SU-DHL-6 (cell line): ENCODE results near the gene TMEM52B.

Experiments
- H2AFZ ChIP-seq: fragments of 200-600 bp; sonication (generic); 2 replicates; pipeline ENCODE4 v1.6.1; 2014; ENCODE audit warnings: low read depth, mild to moderate bottlenecking, moderate library complexity, mixed read lengths, antibody characterized with exemption, low read length; ENCODE audit not compliant: severe bottlenecking
- H3F3A ChIP-seq: fragments of 200-600 bp; shearing (Covaris generic); 2 replicates; pipeline ENCODE4 v1.6.0; 2016; ENCODE audit warnings: antibody characterized with exemption, mild to moderate bottlenecking; ENCODE audit not compliant: insufficient read depth
- H3K27ac ChIP-seq: fragments of 200-600 bp; sonication (generic); 2 replicates; pipeline ENCODE4 v1.5.1; 2016; ENCODE audit warnings: low read depth, mild to moderate bottlenecking, low read length, moderate library complexity, mixed read lengths
- H3K27me3 ChIP-seq: fragments of 200-600 bp; sonication (generic), shearing (Covaris generic); 2 replicates; pipeline ENCODE4 v1.6.0; 2014; ENCODE audit warnings: mild to moderate bottlenecking, low read length
- H3K36me3 ChIP-seq: fragments of 200-600 bp; sonication (generic); 2 replicates; pipeline ENCODE4 v1.6.1; 2014; ENCODE audit warnings: mild to moderate bottlenecking, low read length, mixed read lengths
- H3K4me2 ChIP-seq: fragments of 300-600, 200-600 bp; shearing (Covaris generic), sonication (generic); 2 replicates; pipeline ENCODE4 v1.6.0; 2014; ENCODE audit warnings: low read length, low read depth, mild to moderate bottlenecking; ENCODE audit not compliant: poor library complexity, severe bottlenecking
- H3K4me3 ChIP-seq: fragments of 200-600 bp; sonication (generic); 2 replicates; pipeline ENCODE4 v1.5.1; 2014; ENCODE audit warnings: antibody characterized with exemption, low read length, mild to moderate bottlenecking, mixed read lengths; ENCODE audit not compliant: insufficient read depth, poor library complexity, severe bottlenecking
- H3K79me2 ChIP-seq: fragments of 200-600 bp; sonication (generic); 2 replicates; pipeline ENCODE4 v1.6.1; 2014; ENCODE audit warnings: mild to moderate bottlenecking, low read length, moderate library complexity; ENCODE audit not compliant: insufficient read depth
- H3K9ac ChIP-seq: fragments of 200-600 bp; sonication (generic); 2 replicates; pipeline ENCODE4 v1.7.0; 2014; ENCODE audit warnings: mild to moderate bottlenecking, low read length
- H3K9me2 ChIP-seq: fragments of 200-600 bp; sonication (generic); replicated peaks from 2 replicates; pipeline ENCODE4 v1.6.1; 2014; ENCODE audit warnings: low read length; ENCODE audit not compliant: insufficient read depth
- H3K9me3 ChIP-seq: fragments of 200-600 bp; sonication (generic); 2 replicates; pipeline ENCODE4 v1.6.1; 2014; ENCODE audit warnings: low read length, mixed read lengths; ENCODE audit not compliant: insufficient read depth
- H4K20me1 ChIP-seq: fragments of 200-600 bp; sonication (generic); 2 replicates; pipeline ENCODE4 v1.6.1; 2014; ENCODE audit warnings: low read depth, mild to moderate bottlenecking, antibody characterized with exemption, low read length, moderate library complexity, mixed read lengths
- CTCF ChIP-seq: fragments of 200-600 bp; sonication (generic); IDR thresholded peaks from one replicate; pipeline ENCODE4 v1.5.1; 2017; ENCODE audit warnings: antibody characterized with exemption, mild to moderate bottlenecking, low read length, moderate library complexity; ENCODE audit not compliant: insufficient read depth, poor library complexity, severe bottlenecking
- EZH2phosphoT487 ChIP-seq: fragments of 200-600 bp; sonication (generic), shearing (Covaris generic); conservative IDR thresholded peaks from 2 replicates; pipeline ENCODE4 v1.6.1; 2018; ENCODE audit warnings: mild to moderate bottlenecking, antibody characterized with exemption, low read length, moderate library complexity, mixed read lengths

TMEM52B gene

DNA sequence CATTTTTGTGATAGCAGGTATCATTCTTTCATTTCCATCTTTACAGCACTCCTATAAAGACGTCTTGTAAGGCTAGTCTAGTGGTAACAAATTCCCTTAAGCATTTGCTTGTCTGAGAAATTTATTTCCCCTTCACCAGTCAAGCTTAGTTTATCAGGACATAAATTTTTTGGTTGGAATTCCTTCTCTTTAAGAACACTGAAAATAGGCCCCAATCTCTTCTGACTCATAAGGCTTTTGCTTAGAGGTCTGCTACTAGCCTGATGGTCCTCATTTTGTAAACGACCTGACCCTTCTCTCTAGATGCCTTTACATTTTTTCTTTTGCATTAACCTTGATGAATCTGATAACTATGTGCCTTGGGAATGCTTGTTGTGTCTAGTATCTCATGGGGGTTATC, 27.2 kb upstream of the TMEM52B start:
- no peaks in the 10 kb centered on the region for H3K9me2 ChIP-seq
- no peak overlapping the region for H3K4me3 ChIP-seq
- H2AFZ ChIP-seq: no peak overlapping the region
- no peaks in the 10 kb centered on the region for H4K20me1 ChIP-seq
- H3K9ac ChIP-seq: no peak overlapping the region
- no peak overlapping the region for H3K27ac ChIP-seq
- no peak overlapping the region for H3K4me2 ChIP-seq
- TF ChIP-seq EZH2phosphoT487 (no peak), CTCF (no peak)
- no peaks in the 10 kb centered on the region for H3K36me3 ChIP-seq
- H3K9me3 ChIP-seq: no peaks in the 10 kb centered on the region
- no peaks in the 10 kb centered on the region for H3K27me3 ChIP-seq
- H3F3A ChIP-seq: no peaks in the 10 kb centered on the region
- H3K79me2 ChIP-seq: no peaks in the 10 kb centered on the region

DNA sequence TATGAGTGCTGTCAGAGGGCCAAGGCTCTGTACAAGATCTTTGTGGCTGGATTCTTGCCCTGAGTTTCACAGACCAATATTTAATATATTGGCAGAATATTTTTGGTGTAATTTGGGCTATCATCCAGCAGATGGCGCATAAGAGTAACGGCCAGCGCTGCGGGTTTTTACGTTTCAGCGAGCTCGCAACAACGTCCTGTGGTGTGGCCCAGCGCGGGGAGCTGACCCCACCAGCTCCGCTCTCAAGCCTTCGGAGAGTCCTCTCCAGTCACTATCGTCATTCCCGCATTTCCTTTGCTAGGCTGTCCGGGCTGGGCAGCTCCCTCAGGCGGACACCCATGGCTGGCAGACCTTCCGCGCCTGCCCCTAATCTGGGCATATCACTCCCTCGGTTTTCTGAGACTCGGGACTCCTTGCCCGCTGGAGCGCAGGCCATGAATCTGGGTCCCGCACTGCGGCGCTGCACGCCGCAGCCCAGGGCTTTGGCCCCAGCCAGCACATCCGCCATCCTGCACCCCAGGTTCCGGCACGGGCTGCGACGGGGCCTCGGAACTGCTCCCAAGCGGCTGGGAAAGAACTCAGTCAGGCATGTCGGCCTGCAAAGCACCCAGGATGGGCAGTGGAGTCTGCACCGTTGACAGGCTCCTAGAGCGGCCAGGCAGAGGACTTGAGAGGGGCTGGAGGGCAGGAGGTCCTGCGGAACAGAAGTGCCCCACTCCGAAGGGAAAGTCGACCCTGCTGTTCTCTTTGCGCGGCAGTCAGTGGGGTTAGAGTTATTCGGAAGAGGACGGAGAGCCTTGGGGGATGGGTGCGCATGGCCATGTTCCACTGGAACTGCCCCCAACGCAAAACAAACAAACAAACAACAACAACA, 25.3 kb upstream of the TMEM52B start:
- no peaks in the 10 kb centered on the region for H4K20me1 ChIP-seq
- H3K9ac ChIP-seq: no peak overlapping the region
- no peaks in the 10 kb centered on the region for H3K27me3 ChIP-seq
- H3K27ac ChIP-seq: no peak overlapping the region
- H3K4me2 ChIP-seq: no peak overlapping the region
- H3F3A ChIP-seq: no peaks in the 10 kb centered on the region
- no peak overlapping the region for H2AFZ ChIP-seq
- H3K4me3 ChIP-seq: no peak overlapping the region
- H3K9me2 ChIP-seq: no peaks in the 10 kb centered on the region
- H3K9me3 ChIP-seq: no peaks in the 10 kb centered on the region
- H3K79me2 ChIP-seq: no peaks in the 10 kb centered on the region
- TF ChIP-seq CTCF (peak; percentile 34), EZH2phosphoT487 (no peak)
- no peaks in the 10 kb centered on the region for H3K36me3 ChIP-seq

DNA sequence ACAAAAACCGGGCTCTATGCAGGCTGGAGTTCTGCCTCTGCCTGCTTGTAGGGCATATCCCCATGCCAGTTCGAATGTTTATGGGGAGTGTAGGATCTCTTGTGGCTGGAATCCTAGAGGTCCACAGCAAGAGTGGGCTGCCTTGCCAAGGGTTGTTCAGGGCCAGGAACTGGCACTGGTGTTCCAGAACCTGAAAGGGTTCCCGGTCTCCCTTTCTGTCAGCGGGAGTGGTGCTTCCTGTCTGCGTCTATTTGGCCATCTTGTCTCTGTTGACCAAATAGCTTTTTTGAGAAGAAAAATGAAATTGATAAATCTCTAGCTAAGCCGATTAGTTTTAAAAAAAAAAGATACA, 24.7 kb upstream of the TMEM52B start:
- no peak overlapping the region for H3K4me3 ChIP-seq
- H3F3A ChIP-seq: no peaks in the 10 kb centered on the region
- H4K20me1 ChIP-seq: no peaks in the 10 kb centered on the region
- no peak overlapping the region for H3K9ac ChIP-seq
- H3K36me3 ChIP-seq: no peaks in the 10 kb centered on the region
- H3K9me2 ChIP-seq: no peaks in the 10 kb centered on the region
- no peaks in the 10 kb centered on the region for H3K27me3 ChIP-seq
- H3K27ac ChIP-seq: no peak overlapping the region
- H2AFZ ChIP-seq: no peak overlapping the region
- H3K4me2 ChIP-seq: no peak overlapping the region
- H3K9me3 ChIP-seq: no peaks in the 10 kb centered on the region
- TF ChIP-seq EZH2phosphoT487: no peak
- no peak for TF ChIP-seq CTCF
- H3K79me2 ChIP-seq: no peaks in the 10 kb centered on the region
